GM12892 (cell line): ENCODE data around the gene ANKH.

ENCODE experiments used
- POLR2A ChIP-seq: IDR thresholded peaks from 2 replicates; pipeline ENCODE4 v1.6.1; 2011; ENCODE audit warnings: low read depth, low read length, control low read depth
- POLR2AphosphoS5 ChIP-seq: IDR thresholded peaks from 2 replicates; pipeline ENCODE4 v1.6.1; 2011; ENCODE audit warnings: low read depth, low read length, control low read depth
- TAF1 ChIP-seq: IDR thresholded peaks from 2 replicates; pipeline ENCODE4 v1.6.1; 2011; ENCODE audit warnings: low read depth, mild to moderate bottlenecking, control low read depth, low read length, borderline replicate concordance

GRCh38 chr5:14706615-14707021 lies 165.0 kb downstream of the ANKH start:
- TF ChIP-seq POLR2A = no peak
- TF ChIP-seq POLR2AphosphoS5 = no peak
- TF ChIP-seq TAF1 = no peak
